Esophagus squamous epithelium (tissue), 5 donors: ENCODE measurements around the gene ITGB6. TPM values are rescaled to one million over a fixed set of nuclear protein-coding genes. Genes with fewer than 3 reads are reported as not detected.

Experiments
- DNase-seq: peaks from one replicate; lab custom pipeline; 2025; lab: John Stamatoyannopoulos, UW
- H3K27ac ChIP-seq, 4 donors: fragments of 200-600 bp; sonication (generic); one replicate each; pipeline ENCODE4 v1.5.1; 2016 to 2019; ENCODE audit warnings: mild to moderate bottlenecking in 1 of 4
- H3K27me3 ChIP-seq, 4 donors: fragments of 200-600 bp; sonication (generic); 1 replicate in 3 of 4; 2 replicates in 1 of 4; pipeline versions ENCODE4 v1.5.1 to v1.6.0; 2017 to 2021; ENCODE audit warnings: antibody characterized with exemption in 1 of 4
- H3K36me3 ChIP-seq, 3 donors: fragments of 200-600 bp; sonication (generic); one replicate each; pipeline ENCODE4 v1.5.1; 2016 to 2019
- H3K4me1 ChIP-seq, 3 donors: fragments of 200-600 bp; sonication (generic); one replicate each; pipeline ENCODE4 v1.5.1; 2017 to 2019
- H3K4me3 ChIP-seq, 4 donors: fragments of 200-600 bp; sonication (generic); 1 replicate in 3 of 4; 2 replicates in 1 of 4; pipeline ENCODE4 v1.5.1; 2016 to 2019; ENCODE audit warnings: mild to moderate bottlenecking in 2 of 4, moderate library complexity in 1 of 4
- H3K9me3 ChIP-seq, 3 donors: fragments of 200-600 bp; sonication (generic); one replicate each; pipeline ENCODE4 v1.5.1; 2016 to 2019
- POLR2A ChIP-seq, 4 donors: fragments of 450-650 bp; IDR thresholded peaks; one replicate each; pipeline ENCODE4 v1.6.1; 2017; ENCODE audit warnings: antibody characterized with exemption in 4 of 4, mild to moderate bottlenecking in 4 of 4, moderate library complexity in 3 of 4
- WGBS, 2 donors: methylation state at CpG; one replicate each; pipeline ENCODE4 v1.1.5; 2018; 5-methylcytosine and 5-hydroxymethylcytosine counted together
- intact Hi-C: fragments of 100-400 bp; cut with DNase I; formaldehyde crosslinking; loops from one replicate; pipeline ENCODE4 v1.15.0; 2022
- total RNA-seq, 4 donors: library from RNA; depleted of rRNA; stranded (reverse); fragments of >200 nt; gene quantifications; one replicate each; pipeline ENCODE4 v1.1.0, GENCODE V29; 2016
- TF ChIP-seq, protein P1 (sequence below), 6 experiments: fragments of 450-650 bp in 4 of 6; fragments of 200-600 bp in 2 of 6; sonication (generic) in 2 of 6; IDR thresholded peaks; one replicate each; pipeline ENCODE4 v1.5.1; 2016 to 2019; ENCODE audit warnings: antibody characterized with exemption in 6 of 6, mild to moderate bottlenecking in 4 of 6, moderate library complexity in 4 of 6
- donor health status: DM: yes; HTN: yes; CAD: no.

Gene ITGB6
- total RNA-seq, 4 donors from 2014 or later: 25.3 to 42.2 (median 33.6) TPM

- Histone ChIP-seq H3K27me3 (no peaks in the 10 kb centered on the region), H3K4me3 (no peak overlapping the region), H3K4me1 (peaks cover 61 to 100% (median 67%) of the 10 kb centered on the region in 3 donors), H3K36me3 (no peaks in the 10 kb centered on the region), H3K9me3 (no peaks in the 10 kb centered on the region), H3K27ac (peak overlapping the region; percentile 81 to 89 (median 84))
- intact Hi-C loops: no loop called here
- no peak for DNase-seq
- WGBS, 2 donors: 35 to 71% methylated on average over 3 of the region's 3 CpGs
- no peak for TF ChIP-seq POLR2A (IDR thresholded peaks at IDR 0.05)
- TF ChIP-seq, protein P1, sequence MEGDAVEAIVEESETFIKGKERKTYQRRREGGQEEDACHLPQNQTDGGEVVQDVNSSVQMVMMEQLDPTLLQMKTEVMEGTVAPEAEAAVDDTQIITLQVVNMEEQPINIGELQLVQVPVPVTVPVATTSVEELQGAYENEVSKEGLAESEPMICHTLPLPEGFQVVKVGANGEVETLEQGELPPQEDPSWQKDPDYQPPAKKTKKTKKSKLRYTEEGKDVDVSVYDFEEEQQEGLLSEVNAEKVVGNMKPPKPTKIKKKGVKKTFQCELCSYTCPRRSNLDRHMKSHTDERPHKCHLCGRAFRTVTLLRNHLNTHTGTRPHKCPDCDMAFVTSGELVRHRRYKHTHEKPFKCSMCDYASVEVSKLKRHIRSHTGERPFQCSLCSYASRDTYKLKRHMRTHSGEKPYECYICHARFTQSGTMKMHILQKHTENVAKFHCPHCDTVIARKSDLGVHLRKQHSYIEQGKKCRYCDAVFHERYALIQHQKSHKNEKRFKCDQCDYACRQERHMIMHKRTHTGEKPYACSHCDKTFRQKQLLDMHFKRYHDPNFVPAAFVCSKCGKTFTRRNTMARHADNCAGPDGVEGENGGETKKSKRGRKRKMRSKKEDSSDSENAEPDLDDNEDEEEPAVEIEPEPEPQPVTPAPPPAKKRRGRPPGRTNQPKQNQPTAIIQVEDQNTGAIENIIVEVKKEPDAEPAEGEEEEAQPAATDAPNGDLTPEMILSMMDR (IDR thresholded peaks at IDR 0.05): no peak
These were observed 24.4 kb upstream of the ITGB6 start for GRCh38 chr2:160224507-160224906.

- Histone ChIP-seq H3K27ac (peak overlapping the region; percentile 81 to 89 (median 84)), H3K9me3 (no peaks in the 10 kb centered on the region), H3K4me1 (peaks cover 57 to 100% (median 65%) of the 10 kb centered on the region in 3 donors), H3K27me3 (no peaks in the 10 kb centered on the region), H3K36me3 (no peaks in the 10 kb centered on the region), H3K4me3 (no peak overlapping the region)
- WGBS, 2 donors: 23 to 31% methylated on average over 3 of the region's 3 CpGs
- no peak for TF ChIP-seq POLR2A (IDR thresholded peaks at IDR 0.05)
- TF ChIP-seq, protein P1 (IDR thresholded peaks at IDR 0.05): no peak
- intact Hi-C loops: no loop called here
- DNase-seq: no peak
These were observed 24.0 kb upstream of the ITGB6 start for GRCh38 chr2:160224060-160224459.

DNA sequence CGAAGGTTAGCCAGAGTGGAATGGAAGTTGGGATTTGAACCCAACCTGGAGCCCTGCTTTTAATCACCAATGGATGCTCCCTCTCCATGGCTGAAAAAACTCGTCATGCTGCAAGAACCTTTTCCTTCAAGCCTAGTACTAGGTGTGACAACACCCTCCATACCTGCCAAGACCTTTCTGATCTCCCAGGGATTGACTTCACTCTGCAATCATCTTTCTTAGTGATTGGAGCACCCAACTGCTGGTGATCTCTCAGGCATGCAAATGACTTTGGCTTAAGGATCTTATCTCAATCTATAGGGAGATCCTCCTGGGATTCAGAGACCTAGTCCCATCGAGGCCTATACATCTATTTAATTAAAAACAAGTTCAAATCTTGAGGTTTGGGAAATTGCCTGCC is 23.5 kb upstream of the ITGB6 start:
- DNase-seq: no peak

GRCh38 chr2:160222546-160223283 is 22.6 kb upstream of the ITGB6 start:
- H3K4me1 ChIP-seq: peaks cover 54 to 86% (median 60%) of the 10 kb centered on the region in 3 donors
- TF ChIP-seq, protein P1 (IDR thresholded peaks at IDR 0.05): no peak
- intact Hi-C loops: no loop called here
- H3K36me3 ChIP-seq: no peaks in the 10 kb centered on the region
- H3K27me3 ChIP-seq: no peaks in the 10 kb centered on the region
- DNase-seq: no peak
- peak overlapping the region; percentile 81 to 89 (median 84) for H3K27ac ChIP-seq
- H3K4me3 ChIP-seq: no peak overlapping the region
- WGBS, 2 donors: 75 to 80% methylated on average over 3 to 5 of the region's 7 CpGs
- H3K9me3 ChIP-seq: no peaks in the 10 kb centered on the region

More for the DNA sequence above, 23.5 kb upstream of the ITGB6 start:
- Histone ChIP-seq H3K4me1 (peaks cover 57 to 95% (median 61%) of the 10 kb centered on the region in 3 donors), H3K36me3 (no peaks in the 10 kb centered on the region), H3K4me3 (no peak overlapping the region), H3K9me3 (no peaks in the 10 kb centered on the region), H3K27me3 (no peaks in the 10 kb centered on the region), H3K27ac (peak overlapping the region; percentile 81 to 89 (median 84))
- intact Hi-C loops: no loop called here
- no peak for TF ChIP-seq POLR2A (IDR thresholded peaks at IDR 0.05)
- TF ChIP-seq, protein P1 (IDR thresholded peaks at IDR 0.05): no peak
- WGBS, 2 donors: 58 to 59% methylated on average over 3 of the region's 3 CpGs
